Glutamatergic neuron (in vitro differentiated cells): ENCODE results near the gene MSRB3. TPM values are rescaled to one million over a fixed set of nuclear protein-coding genes. Genes with fewer than 3 reads are reported as not detected.

Experiments used
- DNase-seq: peaks from one replicate; pipeline ENCODE4 v3.0.0; 2022
- H3K27ac Mint-ChIP-seq: one replicate; pipeline ENCODE4 v1.8.0; 2020; ENCODE audit warnings: mild to moderate bottlenecking, mixed read lengths, inconsistent platforms; ENCODE audit not compliant: unreplicated experiment
- H3K27me3 Mint-ChIP-seq: one replicate; pipeline ENCODE4 v1.8.0; 2020; ENCODE audit warnings: mild to moderate bottlenecking, moderate library complexity, mixed read lengths, inconsistent platforms; ENCODE audit not compliant: unreplicated experiment
- H3K36me3 Mint-ChIP-seq: one replicate; pipeline ENCODE4 v1.8.0; 2020; ENCODE audit warnings: mild to moderate bottlenecking, mixed read lengths, inconsistent platforms; ENCODE audit not compliant: unreplicated experiment
- H3K4me1 Mint-ChIP-seq: one replicate; pipeline ENCODE4 v1.8.0; 2020; ENCODE audit warnings: mild to moderate bottlenecking, low read depth, mixed read lengths, inconsistent platforms; ENCODE audit not compliant: unreplicated experiment
- H3K4me3 Mint-ChIP-seq: one replicate; pipeline ENCODE4 v1.8.0; 2020; ENCODE audit warnings: mild to moderate bottlenecking, mixed read lengths, inconsistent platforms; ENCODE audit not compliant: unreplicated experiment
- H3K9me3 Mint-ChIP-seq: one replicate; pipeline ENCODE4 v1.8.0; 2020; ENCODE audit warnings: mild to moderate bottlenecking, moderate library complexity, mixed read lengths, inconsistent platforms; ENCODE audit not compliant: unreplicated experiment
- CTCF ChIP-seq: fragments of 200-600 bp; sonication (generic); IDR thresholded peaks from one replicate; pipeline ENCODE4 v1.5.0; 2021; ENCODE audit not compliant: partially characterized antibody, unreplicated experiment
- total RNA-seq: library from RNA; stranded (reverse); fragmentation: NEBNext Ultra II Directional; extraction: Animal tissue kit (Norgen Biotek cat#: 25700); gene quantifications from one replicate; pipeline ENCODE4 v1.2.1, GENCODE V29; 2021; ENCODE audit not compliant: unreplicated experiment

Gene MSRB3
- total RNA-seq, 1 donor from 2014 or later = 1.6 TPM

- Mint-ChIP-seq H3K9me3 (peaks cover 2% of the 10 kb centered on the region), H3K27ac (no peak overlapping the region), H3K4me3 (no peak overlapping the region), H3K4me1 (no peaks in the 10 kb centered on the region), H3K27me3 (peaks cover 4% of the 10 kb centered on the region), H3K36me3 (peaks cover 10% of the 10 kb centered on the region)
- DNase-seq = no peak
- no peak for TF ChIP-seq CTCF
Measured at GRCh38 chr12:65488197-65488596, 209.7 kb downstream of the MSRB3 start.

GRCh38 chr12:65490250-65490649 lies 211.8 kb downstream of the MSRB3 start:
- Mint-ChIP-seq H3K4me3 (no peak overlapping the region), H3K4me1 (no peaks in the 10 kb centered on the region)
- TF ChIP-seq CTCF = no peak

GRCh38 chr12:65492998-65493912 lies 214.8 kb downstream of the MSRB3 start:
- Mint-ChIP-seq H3K4me3 (no peak overlapping the region), H3K27me3 (peaks cover 8% of the 10 kb centered on the region), H3K27ac (no peak overlapping the region), H3K4me1 (peaks cover 2% of the 10 kb centered on the region), H3K36me3 (no peaks in the 10 kb centered on the region), H3K9me3 (no peaks in the 10 kb centered on the region)
- no peak for DNase-seq
- no peak for TF ChIP-seq CTCF

More at GRCh38 chr12:65490250-65490649, 211.8 kb downstream of the MSRB3 start:
- Mint-ChIP-seq H3K27ac (no peak overlapping the region), H3K27me3 (peaks cover 7% of the 10 kb centered on the region), H3K36me3 (peaks cover 3% of the 10 kb centered on the region), H3K9me3 (no peaks in the 10 kb centered on the region)
- no peak for DNase-seq

GRCh38 chr12:65493913-65494245 lies 215.4 kb downstream of the MSRB3 start:
- Mint-ChIP-seq H3K4me1 (peaks cover 2% of the 10 kb centered on the region), H3K27ac (no peak overlapping the region), H3K9me3 (no peaks in the 10 kb centered on the region), H3K4me3 (no peak overlapping the region), H3K36me3 (no peaks in the 10 kb centered on the region), H3K27me3 (peaks cover 8% of the 10 kb centered on the region)
- no peak for TF ChIP-seq CTCF
- DNase-seq = no peak

GRCh38 chr12:65494537-65494936 lies 216.1 kb downstream of the MSRB3 start:
- Mint-ChIP-seq H3K4me3 (no peak overlapping the region), H3K27ac (no peak overlapping the region), H3K9me3 (no peaks in the 10 kb centered on the region), H3K27me3 (peaks cover 8% of the 10 kb centered on the region), H3K4me1 (peaks cover 2% of the 10 kb centered on the region), H3K36me3 (no peaks in the 10 kb centered on the region)
- no peak for DNase-seq
- TF ChIP-seq CTCF = no peak
